OCI-LY3 (cell line): ENCODE measurements around the gene MYL4.

Experiments
- CTCF ChIP-seq: fragments of 200-600, 300-600 bp; sonication (generic); IDR thresholded peaks from 2 replicates; pipeline ENCODE4 v1.5.1; 2014; ENCODE audit warnings: antibody characterized with exemption, low read length, low read depth
- EZH2phosphoT487 ChIP-seq: fragments of 200-600 bp; shearing (Covaris generic); IDR thresholded peaks from 2 replicates; pipeline ENCODE4 v1.6.1; 2018; ENCODE audit warnings: antibody characterized with exemption, mixed run types, low read depth

GRCh38 chr17:47272491-47272890 is 63.3 kb downstream of the MYL4 start:
- TF ChIP-seq CTCF (no peak), EZH2phosphoT487 (no peak)
